ENCODE measurements around the gene NBL1. TPM values are rescaled to one million over a fixed set of nuclear protein-coding genes. Genes with fewer than 3 reads are reported as not detected.

NBL1 gene
- total and polyA plus RNA-seq, 4 donors = 0.72 to 4.4 (median 1.7) TPM

DNA sequence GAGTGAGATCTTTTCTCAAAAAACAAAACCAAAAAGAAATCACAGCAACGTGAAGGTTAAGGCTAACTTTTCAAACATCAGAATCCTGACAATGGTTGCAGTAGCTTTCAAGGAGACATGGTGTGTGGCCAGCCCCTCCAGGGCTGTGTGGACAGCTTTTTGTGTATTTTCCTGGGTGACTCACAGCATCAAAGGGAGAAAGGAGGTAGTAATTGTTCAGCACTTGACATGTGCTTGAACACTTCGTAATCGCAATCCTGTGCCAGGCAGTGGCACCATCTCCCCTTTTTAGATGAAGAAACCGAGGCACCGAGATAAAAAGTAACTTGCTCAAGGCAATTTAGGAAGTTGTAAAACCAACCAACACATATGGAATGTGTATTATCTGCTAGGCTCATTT, 10.3 kb downstream of the NBL1 start:
- H3K4me3 ChIP-seq (ENCODE audit: low read depth in 1 of 3, low read length in 3 of 3) = no peak overlapping the region
- no peak overlapping the region for H3K27ac ChIP-seq (ENCODE audit: low read depth in 1 of 2, low read length in 2 of 2)
- H3K9me3 ChIP-seq (ENCODE audit: control insufficient read depth in 4 of 4, low read length in 3 of 4) = no peaks in the 10 kb centered on the region
- H3K36me3 ChIP-seq (ENCODE audit: control insufficient read depth in 4 of 4, insufficient read depth in 3 of 4, low read depth in 1 of 4, low read length in 3 of 4) = no peaks in the 10 kb centered on the region
- H3K4me1 ChIP-seq (ENCODE audit: control insufficient read depth in 4 of 4, insufficient read depth in 4 of 4, low read length in 3 of 4) = peaks cover 0 to 8% (median 4%) of the 10 kb centered on the region in 4 donors
- no peak overlapping the region for H3K9ac ChIP-seq (ENCODE audit: low read depth in 1 of 2, low read length in 2 of 2)
- no peak for TF ChIP-seq HNF4A (conservative IDR thresholded peaks at IDR 0.05)
- no peak for TF ChIP-seq YY1 (IDR thresholded peaks at IDR 0.05)
- no peak for TF ChIP-seq EGR1 (IDR thresholded peaks at IDR 0.05; ENCODE audit: low read depth in 2 of 2)
- TF ChIP-seq, protein P1, sequence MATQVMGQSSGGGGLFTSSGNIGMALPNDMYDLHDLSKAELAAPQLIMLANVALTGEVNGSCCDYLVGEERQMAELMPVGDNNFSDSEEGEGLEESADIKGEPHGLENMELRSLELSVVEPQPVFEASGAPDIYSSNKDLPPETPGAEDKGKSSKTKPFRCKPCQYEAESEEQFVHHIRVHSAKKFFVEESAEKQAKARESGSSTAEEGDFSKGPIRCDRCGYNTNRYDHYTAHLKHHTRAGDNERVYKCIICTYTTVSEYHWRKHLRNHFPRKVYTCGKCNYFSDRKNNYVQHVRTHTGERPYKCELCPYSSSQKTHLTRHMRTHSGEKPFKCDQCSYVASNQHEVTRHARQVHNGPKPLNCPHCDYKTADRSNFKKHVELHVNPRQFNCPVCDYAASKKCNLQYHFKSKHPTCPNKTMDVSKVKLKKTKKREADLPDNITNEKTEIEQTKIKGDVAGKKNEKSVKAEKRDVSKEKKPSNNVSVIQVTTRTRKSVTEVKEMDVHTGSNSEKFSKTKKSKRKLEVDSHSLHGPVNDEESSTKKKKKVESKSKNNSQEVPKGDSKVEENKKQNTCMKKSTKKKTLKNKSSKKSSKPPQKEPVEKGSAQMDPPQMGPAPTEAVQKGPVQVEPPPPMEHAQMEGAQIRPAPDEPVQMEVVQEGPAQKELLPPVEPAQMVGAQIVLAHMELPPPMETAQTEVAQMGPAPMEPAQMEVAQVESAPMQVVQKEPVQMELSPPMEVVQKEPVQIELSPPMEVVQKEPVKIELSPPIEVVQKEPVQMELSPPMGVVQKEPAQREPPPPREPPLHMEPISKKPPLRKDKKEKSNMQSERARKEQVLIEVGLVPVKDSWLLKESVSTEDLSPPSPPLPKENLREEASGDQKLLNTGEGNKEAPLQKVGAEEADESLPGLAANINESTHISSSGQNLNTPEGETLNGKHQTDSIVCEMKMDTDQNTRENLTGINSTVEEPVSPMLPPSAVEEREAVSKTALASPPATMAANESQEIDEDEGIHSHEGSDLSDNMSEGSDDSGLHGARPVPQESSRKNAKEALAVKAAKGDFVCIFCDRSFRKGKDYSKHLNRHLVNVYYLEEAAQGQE (IDR thresholded peaks at IDR 0.05) = no peak
- no peak for TF ChIP-seq TAF1 (conservative IDR thresholded peaks at IDR 0.05)
- TF ChIP-seq, protein P2, sequence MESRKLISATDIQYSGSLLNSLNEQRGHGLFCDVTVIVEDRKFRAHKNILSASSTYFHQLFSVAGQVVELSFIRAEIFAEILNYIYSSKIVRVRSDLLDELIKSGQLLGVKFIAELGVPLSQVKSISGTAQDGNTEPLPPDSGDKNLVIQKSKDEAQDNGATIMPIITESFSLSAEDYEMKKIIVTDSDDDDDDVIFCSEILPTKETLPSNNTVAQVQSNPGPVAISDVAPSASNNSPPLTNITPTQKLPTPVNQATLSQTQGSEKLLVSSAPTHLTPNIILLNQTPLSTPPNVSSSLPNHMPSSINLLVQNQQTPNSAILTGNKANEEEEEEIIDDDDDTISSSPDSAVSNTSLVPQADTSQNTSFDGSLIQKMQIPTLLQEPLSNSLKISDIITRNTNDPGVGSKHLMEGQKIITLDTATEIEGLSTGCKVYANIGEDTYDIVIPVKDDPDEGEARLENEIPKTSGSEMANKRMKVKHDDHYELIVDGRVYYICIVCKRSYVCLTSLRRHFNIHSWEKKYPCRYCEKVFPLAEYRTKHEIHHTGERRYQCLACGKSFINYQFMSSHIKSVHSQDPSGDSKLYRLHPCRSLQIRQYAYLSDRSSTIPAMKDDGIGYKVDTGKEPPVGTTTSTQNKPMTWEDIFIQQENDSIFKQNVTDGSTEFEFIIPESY (IDR thresholded peaks at IDR 0.05) = no peak
- no peak for TF ChIP-seq RAD21 (IDR thresholded peaks at IDR 0.05)
- TF ChIP-seq RXRA (IDR thresholded peaks at IDR 0.05) = no peak
- no peak for DNase-seq (ENCODE audit: low spot score)
- whole genome bisulfite sequencing = 89% methylated on average over 5 of the region's 5 CpGs
- H3K27me3 ChIP-seq (ENCODE audit: control insufficient read depth in 4 of 4, insufficient read depth in 4 of 4, low read length in 3 of 4) = no peaks in the 10 kb centered on the region

DNA sequence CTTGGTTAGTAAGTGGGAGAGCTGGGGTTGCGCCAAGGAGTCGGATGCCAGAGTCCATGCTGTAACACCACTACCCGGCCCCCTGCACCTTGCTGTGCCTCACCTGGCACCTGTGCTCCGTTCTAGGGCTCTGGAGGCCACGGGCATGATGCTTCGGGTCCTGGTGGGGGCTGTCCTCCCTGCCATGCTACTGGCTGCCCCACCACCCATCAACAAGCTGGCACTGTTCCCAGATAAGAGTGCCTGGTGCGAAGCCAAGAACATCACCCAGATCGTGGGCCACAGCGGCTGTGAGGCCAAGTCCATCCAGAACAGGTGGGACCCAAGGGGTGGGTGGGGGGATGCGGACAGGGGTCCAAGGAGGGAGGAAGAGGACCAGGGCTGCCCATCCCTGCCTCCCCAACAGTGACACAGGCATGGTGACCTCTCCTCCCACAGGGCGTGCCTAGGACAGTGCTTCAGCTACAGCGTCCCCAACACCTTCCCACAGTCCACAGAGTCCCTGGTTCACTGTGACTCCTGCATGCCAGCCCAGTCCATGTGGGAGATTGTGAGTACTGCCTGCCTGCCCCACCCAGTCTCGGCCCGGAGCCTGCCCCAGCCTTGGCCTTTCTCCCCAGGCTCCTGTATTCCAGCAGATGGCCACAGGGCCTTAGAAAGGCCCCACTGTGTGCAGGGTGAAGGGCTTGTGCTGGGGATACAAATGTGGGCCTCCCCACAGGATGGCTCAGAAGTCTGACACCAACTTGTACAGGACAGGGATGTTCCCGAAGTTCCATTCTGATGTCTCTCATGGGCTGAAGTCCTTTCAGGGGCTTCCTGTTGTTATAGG, 11.0 kb downstream of the NBL1 start:
- Histone ChIP-seq H3K27ac (ENCODE audit: low read depth in 1 of 2, low read length in 2 of 2) (no peak overlapping the region), H3K4me1 (ENCODE audit: control insufficient read depth in 4 of 4, insufficient read depth in 4 of 4, low read length in 3 of 4) (peaks cover 0 to 8% (median 4%) of the 10 kb centered on the region in 4 donors), H3K4me3 (ENCODE audit: low read depth in 1 of 3, low read length in 3 of 3) (no peak overlapping the region), H3K27me3 (ENCODE audit: control insufficient read depth in 4 of 4, insufficient read depth in 4 of 4, low read length in 3 of 4) (no peaks in the 10 kb centered on the region), H3K36me3 (ENCODE audit: control insufficient read depth in 4 of 4, insufficient read depth in 3 of 4, low read depth in 1 of 4, low read length in 3 of 4) (no peaks in the 10 kb centered on the region), H3K9ac (ENCODE audit: low read depth in 1 of 2, low read length in 2 of 2) (no peak overlapping the region), H3K9me3 (ENCODE audit: control insufficient read depth in 4 of 4, low read length in 3 of 4) (no peaks in the 10 kb centered on the region)
- no peak for TF ChIP-seq FOXA2 (IDR thresholded peaks at IDR 0.05)
- TF ChIP-seq, protein P2 (IDR thresholded peaks at IDR 0.05) = no peak
- TF ChIP-seq, protein P3, sequence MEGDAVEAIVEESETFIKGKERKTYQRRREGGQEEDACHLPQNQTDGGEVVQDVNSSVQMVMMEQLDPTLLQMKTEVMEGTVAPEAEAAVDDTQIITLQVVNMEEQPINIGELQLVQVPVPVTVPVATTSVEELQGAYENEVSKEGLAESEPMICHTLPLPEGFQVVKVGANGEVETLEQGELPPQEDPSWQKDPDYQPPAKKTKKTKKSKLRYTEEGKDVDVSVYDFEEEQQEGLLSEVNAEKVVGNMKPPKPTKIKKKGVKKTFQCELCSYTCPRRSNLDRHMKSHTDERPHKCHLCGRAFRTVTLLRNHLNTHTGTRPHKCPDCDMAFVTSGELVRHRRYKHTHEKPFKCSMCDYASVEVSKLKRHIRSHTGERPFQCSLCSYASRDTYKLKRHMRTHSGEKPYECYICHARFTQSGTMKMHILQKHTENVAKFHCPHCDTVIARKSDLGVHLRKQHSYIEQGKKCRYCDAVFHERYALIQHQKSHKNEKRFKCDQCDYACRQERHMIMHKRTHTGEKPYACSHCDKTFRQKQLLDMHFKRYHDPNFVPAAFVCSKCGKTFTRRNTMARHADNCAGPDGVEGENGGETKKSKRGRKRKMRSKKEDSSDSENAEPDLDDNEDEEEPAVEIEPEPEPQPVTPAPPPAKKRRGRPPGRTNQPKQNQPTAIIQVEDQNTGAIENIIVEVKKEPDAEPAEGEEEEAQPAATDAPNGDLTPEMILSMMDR (IDR thresholded peaks at IDR 0.05; ENCODE audit: low read depth, low read length, missing input control) = no peak
- no peak for TF ChIP-seq YY1 (IDR thresholded peaks at IDR 0.05)
- TF ChIP-seq TAF1 (conservative IDR thresholded peaks at IDR 0.05) = no peak
- no peak for TF ChIP-seq SP1 (IDR thresholded peaks at IDR 0.05)
- no peak for TF ChIP-seq FOXA1 (IDR thresholded peaks at IDR 0.05)
- no peak for TF ChIP-seq RAD21 (IDR thresholded peaks at IDR 0.05)
- no peak for TF ChIP-seq HNF4G (IDR thresholded peaks at IDR 0.05)
- TF ChIP-seq RXRA (IDR thresholded peaks at IDR 0.05) = no peak
- no peak for TF ChIP-seq JUND (IDR thresholded peaks at IDR 0.05)
- no peak for TF ChIP-seq HNF4A (conservative IDR thresholded peaks at IDR 0.05)
- no peak for TF ChIP-seq EGR1 (IDR thresholded peaks at IDR 0.05; ENCODE audit: low read depth in 2 of 2)
- TF ChIP-seq, protein P1 (IDR thresholded peaks at IDR 0.05) = no peak
- TF ChIP-seq, protein P4, sequence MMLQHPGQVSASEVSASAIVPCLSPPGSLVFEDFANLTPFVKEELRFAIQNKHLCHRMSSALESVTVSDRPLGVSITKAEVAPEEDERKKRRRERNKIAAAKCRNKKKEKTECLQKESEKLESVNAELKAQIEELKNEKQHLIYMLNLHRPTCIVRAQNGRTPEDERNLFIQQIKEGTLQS (IDR thresholded peaks at IDR 0.05) = no peak
- no peak for TF ChIP-seq NR2F2 (IDR thresholded peaks at IDR 0.05)
- TF ChIP-seq, protein P5, sequence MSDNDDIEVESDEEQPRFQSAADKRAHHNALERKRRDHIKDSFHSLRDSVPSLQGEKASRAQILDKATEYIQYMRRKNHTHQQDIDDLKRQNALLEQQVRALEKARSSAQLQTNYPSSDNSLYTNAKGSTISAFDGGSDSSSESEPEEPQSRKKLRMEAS (IDR thresholded peaks at IDR 0.05) = no peak
- DNase-seq (ENCODE audit: low spot score) = no peak
- WGBS = 74% methylated on average over 15 of the region's 15 CpGs
